ENCODE measurements around the gene TNK2. TPM values are rescaled to one million over a fixed set of nuclear protein-coding genes. Genes with fewer than 3 reads are reported as not detected.
A peak's percentile ranks its signal among the peaks of the same experiment; 100 is the strongest.
"Not testable (repeated sequence)": the region's sequence is repeated elsewhere in the genome, so short reads cannot be mapped to it uniquely, and the experiment has no call there.

The TNK2 gene
- total RNA-seq, 1 experiment from 2014 or later = 51.8 TPM

DNA sequence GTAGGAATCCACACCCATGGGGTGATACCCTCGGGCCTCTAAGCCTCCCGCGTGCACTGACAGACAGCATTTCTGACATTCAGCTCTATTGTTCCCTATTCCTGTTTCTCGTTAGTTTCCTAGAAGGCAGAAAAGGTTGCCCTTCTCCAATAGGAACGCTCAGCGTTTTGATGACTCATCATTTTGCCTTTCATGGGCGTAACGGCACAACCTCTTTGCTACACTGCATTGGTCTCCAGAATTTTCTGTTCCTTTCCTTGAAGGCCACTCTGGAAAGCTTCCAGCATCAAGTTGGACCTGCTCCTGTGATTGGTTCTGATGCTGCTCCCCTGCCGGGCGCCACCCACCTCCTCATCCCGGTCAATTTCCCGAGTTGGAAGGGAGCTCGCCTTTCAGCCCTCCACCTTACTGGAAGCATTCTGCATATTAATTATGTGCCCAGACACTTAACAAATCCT is 13.0 kb upstream of the TNK2 start:
- no peak for DNase-seq (ENCODE audit: low spot score)
- in situ Hi-C loops (cut with HindIII; ENCODE audit: low sequenced_read_pairs) = no loop called here

DNA sequence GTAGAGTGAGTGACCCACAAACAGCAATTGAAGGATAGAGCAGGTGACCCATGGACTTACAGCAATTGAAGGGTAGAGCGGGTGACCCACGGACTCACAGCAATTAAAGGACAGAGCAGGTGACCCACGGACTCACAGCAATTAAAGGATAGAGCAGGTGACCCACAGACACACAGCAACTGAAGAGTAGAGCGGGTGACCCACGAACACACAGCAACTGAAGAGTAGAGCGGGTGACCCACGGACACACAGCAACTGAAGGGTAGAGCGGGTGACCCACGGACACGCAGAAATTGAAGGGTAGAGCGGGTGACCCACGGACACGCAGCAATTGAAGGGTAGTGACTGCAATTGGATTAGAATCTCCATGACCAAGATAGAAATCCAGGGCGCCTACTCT is 9.8 kb upstream of the TNK2 start:
- in situ Hi-C loops (cut with HindIII; ENCODE audit: low sequenced_read_pairs) = no loop called here
- no peak for DNase-seq (ENCODE audit: low spot score)

DNA sequence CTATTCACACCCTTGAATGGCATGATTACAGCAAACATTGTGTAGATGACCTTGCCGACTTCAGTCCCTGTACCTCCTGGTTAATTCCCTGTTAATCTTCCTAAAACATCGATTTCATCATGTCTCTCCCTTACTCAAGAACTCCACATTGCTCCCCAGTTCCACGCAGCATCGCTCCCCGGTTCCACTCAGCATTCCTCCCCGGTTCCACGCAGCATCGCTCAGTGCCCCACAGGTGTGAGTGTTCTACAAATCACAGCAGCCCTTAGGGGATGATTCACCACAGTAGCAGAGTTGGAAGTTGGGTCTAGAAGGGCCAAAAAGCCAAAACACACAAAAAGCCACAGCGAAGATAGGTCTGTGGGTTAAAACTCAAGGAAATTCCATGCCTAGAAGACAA is 8.6 kb upstream of the TNK2 start:
- in situ Hi-C loops (cut with HindIII; ENCODE audit: low sequenced_read_pairs) = no loop called here
- DNase-seq (ENCODE audit: low spot score) = no peak

DNA sequence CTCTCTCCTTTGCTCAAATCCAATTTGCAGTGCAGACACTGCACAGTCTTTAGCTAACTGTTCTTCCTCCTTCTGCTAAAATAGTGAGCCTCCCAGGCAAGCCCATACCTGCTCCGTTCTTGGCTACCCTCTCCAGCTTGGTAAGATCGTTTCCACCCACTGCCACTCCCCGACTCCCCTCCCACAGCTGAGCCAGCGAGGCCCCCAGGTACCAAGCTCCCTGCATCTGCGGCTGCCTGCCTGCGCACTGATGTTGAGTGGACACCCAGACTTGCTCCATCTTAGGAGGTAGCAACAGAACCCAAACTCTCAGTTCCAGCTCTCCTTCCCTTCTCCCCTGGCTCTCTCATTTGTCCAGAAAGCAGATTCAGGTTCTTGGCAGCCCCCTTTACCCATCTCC is 7.9 kb upstream of the TNK2 start:
- no peak for DNase-seq (ENCODE audit: low spot score)
- in situ Hi-C loops (cut with HindIII; ENCODE audit: low sequenced_read_pairs) = no loop called here

DNA sequence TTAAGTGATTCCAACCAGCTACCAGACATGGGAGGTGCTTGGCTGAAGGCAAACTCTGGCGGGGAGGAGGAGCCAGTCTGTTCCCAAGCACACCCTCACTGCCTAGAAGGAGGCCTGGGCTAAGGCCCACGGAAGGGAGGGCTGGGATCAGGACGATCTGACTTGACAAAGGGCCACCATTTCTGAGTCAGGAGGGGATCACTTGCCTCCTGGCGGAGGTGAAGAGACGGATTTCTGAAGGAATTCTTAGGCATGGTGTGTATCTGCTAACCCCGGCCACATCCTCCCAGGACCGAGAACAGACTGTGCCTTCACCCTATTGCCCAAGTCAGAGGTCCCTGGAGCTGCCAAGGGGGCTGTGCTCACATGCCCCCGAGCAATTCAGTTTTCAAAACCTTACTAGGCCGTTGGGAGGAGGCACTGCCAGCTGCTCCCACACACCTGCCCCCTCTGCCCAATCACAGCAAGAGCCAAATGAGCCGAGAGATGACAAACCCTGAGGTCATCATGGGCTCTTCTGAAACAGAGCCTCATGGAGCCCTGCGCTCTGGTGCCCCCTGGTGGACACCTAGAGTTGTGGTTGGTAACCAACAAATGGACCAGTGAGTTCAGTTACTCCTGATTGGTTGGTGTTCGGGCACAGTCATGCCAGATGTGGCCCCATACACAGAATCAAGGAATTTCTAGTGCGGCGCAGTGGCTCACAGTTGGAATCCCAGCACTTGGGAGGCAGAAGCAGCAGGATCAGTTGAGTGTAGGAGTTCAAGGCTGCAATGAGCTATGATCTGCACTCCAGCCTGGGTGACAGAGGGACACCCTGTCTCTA is 6.5 kb upstream of the TNK2 start:
- in situ Hi-C loops (cut with HindIII; ENCODE audit: low sequenced_read_pairs) = no loop called here
- peak; percentile 96 for DNase-seq (ENCODE audit: low spot score)

DNA sequence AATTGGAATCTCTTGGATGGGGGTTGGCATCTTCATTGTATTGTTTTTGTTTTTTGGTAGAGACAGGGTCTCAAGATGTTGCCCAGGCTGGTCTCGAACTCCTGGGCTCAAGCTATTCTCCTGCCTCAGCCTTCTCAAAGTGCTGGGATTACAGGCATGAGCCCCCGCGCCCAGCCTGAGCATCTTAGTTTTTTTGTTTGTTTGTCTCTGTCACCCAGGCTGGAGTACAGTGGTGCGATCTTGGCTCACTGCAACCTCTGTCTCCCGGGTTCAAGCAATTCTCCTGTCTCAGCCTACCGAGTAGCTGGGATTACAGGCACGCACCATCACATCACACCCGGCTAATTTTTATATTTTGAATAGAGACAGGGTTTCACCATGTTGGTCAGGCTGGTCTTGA is 5.8 kb upstream of the TNK2 start:
- DNase-seq (ENCODE audit: low spot score); in situ Hi-C loops (cut with HindIII; ENCODE audit: low sequenced_read_pairs): not testable (repeated sequence)

DNA sequence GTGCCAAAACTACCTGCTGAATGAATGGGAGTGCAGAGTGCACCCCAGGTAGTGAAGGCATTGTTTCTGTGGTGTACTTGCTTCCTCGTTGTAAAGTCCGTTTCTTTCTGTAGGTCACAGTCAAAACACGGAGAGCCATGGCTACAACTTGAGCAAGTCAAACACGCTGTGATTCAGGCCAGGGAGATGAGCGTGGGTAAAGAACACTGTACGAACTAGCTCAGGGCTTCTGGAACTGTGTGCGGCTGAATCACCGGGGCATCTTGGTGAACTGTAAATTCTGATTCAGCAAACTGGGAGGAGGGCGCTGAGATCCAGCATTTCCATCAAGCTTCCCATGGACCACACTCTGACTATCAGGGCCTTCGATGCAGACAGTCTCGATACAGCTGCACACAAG is 5.0 kb upstream of the TNK2 start:
- in situ Hi-C loops (cut with HindIII; ENCODE audit: low sequenced_read_pairs) = no loop called here
- no peak for DNase-seq (ENCODE audit: low spot score)

DNA sequence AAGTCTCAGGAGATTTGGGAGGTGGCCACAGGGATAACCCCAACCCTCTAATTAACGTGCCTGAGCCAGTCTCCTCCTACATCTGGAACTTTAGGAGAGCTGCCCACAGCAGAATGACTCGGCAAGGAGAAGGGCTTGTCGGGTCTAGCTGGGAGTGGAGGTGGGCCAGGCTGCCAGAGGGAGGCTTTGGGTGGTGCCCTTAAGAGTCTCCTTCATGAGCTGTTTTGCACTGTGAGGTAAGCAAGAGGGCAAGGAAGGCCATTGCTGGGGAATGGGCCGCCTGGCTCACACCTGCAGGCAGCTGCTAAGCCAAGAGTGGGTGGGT is 3.6 kb upstream of the TNK2 start:
- in situ Hi-C loops (cut with HindIII; ENCODE audit: low sequenced_read_pairs) = no loop called here
- peak; percentile 32 for DNase-seq (ENCODE audit: low spot score)

DNA sequence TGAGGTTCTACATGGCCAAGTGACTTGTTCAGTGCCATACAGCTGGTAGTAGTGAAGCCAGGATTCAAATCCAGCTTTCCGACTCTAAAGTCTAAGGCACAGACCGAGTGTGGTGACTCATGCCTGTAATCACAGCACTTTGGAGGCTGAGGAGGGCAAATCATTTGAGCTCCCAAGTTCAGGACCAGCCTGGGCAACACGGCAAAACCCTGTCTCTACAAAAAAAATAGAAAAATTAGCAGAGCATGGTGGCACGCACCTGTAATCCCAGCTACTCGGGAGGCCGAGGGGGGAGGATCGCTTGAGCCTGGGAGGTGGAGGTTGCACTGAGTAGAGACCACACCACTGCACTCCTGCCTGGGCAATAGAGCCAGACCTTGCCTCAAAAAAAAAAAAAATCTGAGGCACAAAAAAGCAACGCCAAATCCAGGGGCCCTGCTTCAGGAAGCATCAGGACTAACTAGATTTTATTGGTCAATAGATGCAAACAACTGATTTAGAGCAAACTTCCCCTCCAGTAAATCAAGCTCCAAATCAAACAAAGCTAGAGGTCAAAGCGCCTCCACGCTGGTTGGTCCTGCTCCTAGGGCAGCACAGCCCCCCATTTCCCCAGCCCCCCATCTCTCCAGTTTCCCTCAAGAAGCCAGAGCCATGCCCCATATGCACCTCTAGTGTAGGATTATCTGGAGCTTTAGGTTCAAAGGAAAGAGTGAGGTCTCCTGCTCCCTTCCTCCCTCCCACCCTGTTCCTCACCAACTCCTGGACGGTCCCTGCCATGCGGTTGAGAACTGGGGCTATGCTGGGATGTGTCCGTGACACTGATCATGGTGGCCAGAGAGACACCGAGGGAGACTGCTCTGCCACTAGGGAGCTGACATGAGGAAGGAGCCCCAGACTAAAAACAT is 2.9 kb upstream of the TNK2 start:
- in situ Hi-C loops (cut with HindIII; ENCODE audit: low sequenced_read_pairs) = no loop called here
- no peak for DNase-seq (ENCODE audit: low spot score)

DNA sequence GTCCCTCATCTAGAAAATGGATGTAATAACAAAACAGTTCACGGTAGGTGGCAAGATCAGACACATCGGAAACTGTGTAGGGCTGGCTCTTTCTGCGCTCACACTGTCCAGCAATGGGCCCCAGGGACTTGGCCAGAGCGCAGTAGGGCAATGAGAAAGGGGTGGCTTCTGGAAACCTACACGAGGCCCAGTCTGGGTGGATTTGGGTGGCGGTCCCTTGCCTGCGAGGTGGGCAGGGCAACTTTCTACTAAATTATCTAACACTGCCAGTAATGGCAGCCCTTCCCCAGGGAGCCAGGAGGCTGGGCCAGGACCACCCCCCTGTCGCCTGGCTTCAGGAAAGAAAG is 2.1 kb upstream of the TNK2 start:
- in situ Hi-C loops (cut with HindIII; ENCODE audit: low sequenced_read_pairs) = no loop called here
- no peak for DNase-seq (ENCODE audit: low spot score)

DNA sequence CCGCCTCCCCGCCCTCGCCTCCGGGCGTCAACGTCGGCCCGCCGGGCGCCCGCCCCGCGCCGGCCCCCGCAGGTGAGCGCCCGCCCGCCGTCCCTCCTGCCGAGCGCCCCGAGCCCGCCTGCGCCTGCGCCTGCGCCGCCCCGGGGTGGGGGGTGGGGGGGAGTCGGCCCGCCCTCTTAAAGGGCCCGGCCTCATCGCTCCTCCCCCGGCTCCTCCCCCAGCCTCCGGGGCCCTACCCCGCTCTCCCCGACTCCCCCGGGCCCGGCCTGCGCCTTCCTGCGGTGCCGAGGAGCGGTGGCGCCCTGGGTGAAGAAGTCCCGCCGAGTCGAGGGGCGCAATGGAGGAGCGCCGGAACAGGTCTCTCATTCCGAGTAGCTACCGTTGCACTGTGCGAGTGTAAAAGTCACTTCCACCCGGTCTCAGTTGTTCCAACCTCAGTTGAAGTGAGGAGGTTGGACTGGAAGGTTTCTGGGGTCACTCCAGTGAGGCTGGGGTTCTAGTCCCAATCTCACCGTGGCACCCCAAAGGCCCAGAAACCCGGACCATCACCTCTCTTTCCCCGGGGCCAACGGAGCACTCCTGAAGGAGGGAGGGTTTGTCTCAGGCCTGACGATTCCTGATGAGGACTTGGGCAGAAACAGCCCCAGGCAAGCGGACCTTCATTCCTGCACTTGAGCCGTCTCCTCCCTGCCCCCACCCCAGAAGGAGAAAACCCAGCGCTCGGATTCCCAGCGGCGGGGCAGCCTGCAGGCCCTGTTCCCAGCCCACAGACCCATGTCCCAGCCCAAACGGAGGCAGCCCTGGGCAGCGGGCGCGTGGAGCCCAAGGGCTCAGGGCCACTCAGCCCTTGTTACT is 1.5 kb upstream of the TNK2 start:
- in situ Hi-C loops (cut with HindIII; ENCODE audit: low sequenced_read_pairs) = no loop called here
- DNase-seq (ENCODE audit: low spot score) = peak; percentile 86

DNA sequence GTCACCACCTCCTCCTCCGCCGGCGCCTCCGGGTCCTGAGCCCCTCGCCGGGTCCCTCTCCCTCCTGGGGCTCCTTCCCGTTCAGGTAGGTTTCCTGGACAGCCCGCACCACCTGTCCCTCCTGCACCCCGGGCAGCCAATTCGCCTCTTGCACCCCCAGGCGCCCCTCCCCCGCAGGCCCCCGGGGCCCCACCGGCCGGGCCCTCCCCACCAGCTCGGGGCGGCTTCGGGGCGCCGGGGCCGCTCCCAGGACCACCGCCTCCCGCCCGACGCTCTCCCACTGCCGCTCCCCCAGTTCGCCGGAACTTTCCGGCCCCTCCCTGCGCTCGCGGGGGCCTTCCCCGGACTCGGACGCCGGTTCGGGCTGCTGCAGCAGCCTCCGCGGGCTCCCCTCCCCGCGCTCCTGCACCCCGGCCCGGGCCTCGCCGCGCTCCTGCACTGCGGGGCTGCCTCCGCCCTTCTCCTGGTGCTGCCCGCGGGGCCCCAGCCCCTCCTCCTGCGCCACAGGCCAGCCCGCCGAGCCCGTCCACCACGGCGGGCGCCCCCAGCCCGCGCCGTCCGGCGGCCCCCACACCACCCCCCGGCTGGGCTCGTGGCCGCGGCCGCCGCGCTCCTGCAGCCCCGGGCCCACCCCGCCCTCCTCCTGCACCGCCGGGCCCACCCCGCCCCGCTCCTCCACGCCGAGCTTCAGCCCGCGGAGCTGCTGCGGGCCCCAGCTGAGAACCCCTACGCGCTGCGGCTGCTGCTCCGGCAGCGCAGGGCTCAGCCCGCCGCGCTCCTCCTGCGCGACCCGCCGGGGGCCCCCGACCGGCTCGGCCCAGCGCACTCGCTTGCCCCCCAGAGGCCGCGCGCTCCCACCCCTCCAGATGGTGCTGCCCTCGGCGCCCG is 587 bp upstream of the TNK2 start:
- in situ Hi-C loops (cut with HindIII; ENCODE audit: low sequenced_read_pairs) = no loop called here
- DNase-seq (ENCODE audit: low spot score) = no peak

DNA sequence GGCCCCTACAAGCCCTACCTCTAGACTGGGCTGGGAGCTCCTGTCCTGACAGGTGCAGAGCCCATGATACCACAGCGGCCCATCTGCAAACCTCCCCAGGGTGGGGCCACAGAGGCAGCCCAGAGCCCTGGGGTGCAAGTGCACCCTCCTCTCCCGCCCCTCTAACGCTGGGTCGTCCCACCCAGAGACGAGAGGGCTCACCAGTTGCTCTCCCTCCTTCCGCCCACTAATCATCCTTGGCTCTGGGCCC is 742 bp downstream of the TNK2 start:
- DNase-seq (ENCODE audit: low spot score) = no peak
- in situ Hi-C loops (cut with HindIII; ENCODE audit: low sequenced_read_pairs) = no loop called here

DNA sequence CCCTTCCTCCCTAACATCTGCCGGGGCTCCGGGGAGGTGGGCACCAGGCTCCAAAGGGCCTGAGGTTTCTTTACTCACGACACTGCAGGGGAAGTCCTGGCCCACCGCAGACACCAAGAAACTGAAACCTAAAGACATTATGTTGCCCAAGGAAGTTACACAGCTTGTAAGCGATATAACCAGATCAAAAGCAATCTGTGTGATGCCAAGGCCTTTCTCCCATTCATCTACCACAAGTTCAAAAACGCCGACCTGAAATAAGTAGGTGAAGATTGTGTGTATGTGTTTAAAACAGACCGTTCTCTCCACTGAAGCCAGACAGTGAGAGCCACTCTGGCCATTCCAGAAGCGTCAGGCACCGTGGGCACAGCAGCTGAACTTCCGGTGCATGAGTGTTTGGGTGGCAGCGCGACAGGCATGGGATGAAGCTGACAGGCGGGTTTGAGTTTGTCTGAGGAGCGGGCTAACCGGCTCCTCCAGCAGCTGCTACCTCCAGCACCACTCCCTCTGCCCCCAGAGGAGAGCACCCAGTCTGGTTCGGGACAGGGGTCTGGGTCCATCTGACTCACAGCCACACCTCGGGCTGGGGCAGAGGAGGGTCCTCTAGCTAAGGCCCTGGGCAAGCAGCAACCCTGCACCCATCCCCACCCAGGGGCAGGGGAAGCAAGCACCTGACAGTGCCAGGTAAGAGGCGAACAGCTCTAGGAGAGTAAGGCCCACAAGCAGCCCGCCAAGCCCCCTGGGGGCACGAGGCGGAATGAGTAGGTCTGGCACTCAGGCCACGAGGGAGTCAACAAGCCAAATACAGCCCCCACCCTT is 1.3 kb downstream of the TNK2 start:
- DNase-seq (ENCODE audit: low spot score) = no peak
- in situ Hi-C loops (cut with HindIII; ENCODE audit: low sequenced_read_pairs) = no loop called here

DNA sequence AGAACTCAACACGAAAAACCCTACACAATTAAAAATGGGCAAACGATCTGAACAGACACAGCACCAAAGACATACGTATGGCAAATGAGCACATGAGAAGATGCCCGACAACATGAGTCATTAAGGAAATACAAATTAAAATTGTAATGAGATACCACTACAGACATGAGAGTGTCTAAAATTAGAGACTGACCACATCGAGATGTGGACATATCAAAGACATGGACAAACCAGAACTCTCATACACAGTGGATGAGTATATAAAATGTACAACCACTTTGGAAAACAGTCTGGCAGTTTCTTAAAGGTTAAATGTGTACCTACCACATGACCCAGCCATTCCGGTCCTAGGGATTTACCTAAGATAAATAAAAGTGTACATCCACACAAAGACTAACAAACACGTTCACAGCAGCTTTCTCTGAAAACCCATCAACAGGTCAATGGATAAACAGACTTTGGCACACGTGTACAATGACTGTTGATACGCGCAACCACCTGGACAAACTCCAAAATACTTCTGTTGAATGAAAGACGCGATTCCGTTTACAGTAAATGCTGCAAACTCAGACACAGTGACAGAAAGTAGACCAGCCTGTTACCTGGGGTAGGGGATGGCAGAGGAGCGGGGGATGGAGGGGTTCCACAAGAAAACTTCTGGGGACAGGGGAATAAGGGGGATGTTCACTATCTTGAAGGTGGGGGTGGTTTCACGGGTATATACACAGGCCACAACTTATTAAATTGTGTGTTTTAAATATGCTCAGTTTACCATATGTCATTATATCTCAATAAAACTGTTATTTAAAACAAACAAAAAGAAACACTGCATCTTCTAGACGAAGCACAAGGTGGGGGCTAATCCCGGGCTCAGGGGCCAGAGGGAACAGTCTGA is 2.1 kb downstream of the TNK2 start:
- no peak for DNase-seq (ENCODE audit: low spot score)
- in situ Hi-C loops (cut with HindIII; ENCODE audit: low sequenced_read_pairs) = no loop called here

DNA sequence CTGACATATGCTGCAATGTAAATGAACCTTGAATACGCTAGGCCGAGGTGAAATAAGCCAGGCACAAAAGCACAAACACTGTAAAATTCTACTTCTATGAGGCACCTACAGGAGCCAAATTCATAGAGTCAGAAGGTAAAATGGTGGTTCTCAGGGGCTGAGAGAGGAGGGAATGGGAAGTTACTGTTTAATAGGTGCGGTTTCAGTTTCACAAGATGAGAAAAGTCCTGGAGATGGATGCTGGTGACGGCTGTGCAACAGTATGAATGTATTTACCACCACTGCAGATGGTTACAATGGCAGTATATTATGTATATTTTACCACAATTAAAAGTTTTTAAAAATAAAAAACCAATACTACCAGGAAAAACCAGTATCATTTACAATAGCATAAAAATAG is 4.0 kb downstream of the TNK2 start:
- in situ Hi-C loops (cut with HindIII; ENCODE audit: low sequenced_read_pairs) = no loop called here
- DNase-seq (ENCODE audit: low spot score) = no peak

DNA sequence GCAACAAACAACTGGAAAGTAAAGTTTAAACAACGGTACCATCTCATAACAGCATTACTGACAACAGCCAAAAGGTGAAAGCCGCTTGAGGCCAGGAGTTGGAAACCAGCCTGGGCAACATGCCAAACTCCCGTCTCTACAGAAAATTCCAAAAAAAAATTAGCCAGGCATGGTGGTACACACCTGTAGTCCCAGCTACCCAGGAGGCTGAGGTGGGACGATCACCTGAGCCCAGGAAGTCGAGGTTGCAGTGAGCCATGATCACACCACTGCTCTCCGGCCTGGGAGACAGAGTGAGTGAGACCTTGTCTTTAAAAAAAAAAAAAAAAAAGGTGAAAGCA is 4.4 kb downstream of the TNK2 start:
- in situ Hi-C loops (cut with HindIII; ENCODE audit: low sequenced_read_pairs) = no loop called here
- no peak for DNase-seq (ENCODE audit: low spot score)

All from G401 (cell line).